HFF-Myc (cell line): Measurements from ENCODE around the gene COL26A1.

Experiments
- DNase-seq: peaks from one replicate; pipeline ENCODE4 v3.0.0-alpha.2; 2011; ENCODE audit warnings: low read depth; ENCODE audit errors: extremely low read depth
- H3K4me3 ChIP-seq: replicated peaks from 2 replicates; pipeline ENCODE4 v1.5.1; 2011; ENCODE audit warnings: low read depth, mild to moderate bottlenecking, control low read depth, low read length
- CTCF ChIP-seq: IDR thresholded peaks from 2 replicates; pipeline ENCODE4 v1.5.1; 2012; ENCODE audit warnings: mild to moderate bottlenecking, low read depth, low read length, control low read depth; ENCODE audit errors: missing control alignments

Gene COL26A1

GRCh38 chr7:101595766-101596537, 233.3 kb downstream of the COL26A1 start:
- no peak overlapping the region for H3K4me3 ChIP-seq
- no peak for TF ChIP-seq CTCF
- DNase-seq: no peak

GRCh38 chr7:101596898-101597297, 234.2 kb downstream of the COL26A1 start:
- no peak for TF ChIP-seq CTCF
- H3K4me3 ChIP-seq: no peak overlapping the region
- DNase-seq: no peak

GRCh38 chr7:101597941-101598340, 235.3 kb downstream of the COL26A1 start:
- H3K4me3 ChIP-seq: no peak overlapping the region
- DNase-seq: no peak
- TF ChIP-seq CTCF: no peak

DNA sequence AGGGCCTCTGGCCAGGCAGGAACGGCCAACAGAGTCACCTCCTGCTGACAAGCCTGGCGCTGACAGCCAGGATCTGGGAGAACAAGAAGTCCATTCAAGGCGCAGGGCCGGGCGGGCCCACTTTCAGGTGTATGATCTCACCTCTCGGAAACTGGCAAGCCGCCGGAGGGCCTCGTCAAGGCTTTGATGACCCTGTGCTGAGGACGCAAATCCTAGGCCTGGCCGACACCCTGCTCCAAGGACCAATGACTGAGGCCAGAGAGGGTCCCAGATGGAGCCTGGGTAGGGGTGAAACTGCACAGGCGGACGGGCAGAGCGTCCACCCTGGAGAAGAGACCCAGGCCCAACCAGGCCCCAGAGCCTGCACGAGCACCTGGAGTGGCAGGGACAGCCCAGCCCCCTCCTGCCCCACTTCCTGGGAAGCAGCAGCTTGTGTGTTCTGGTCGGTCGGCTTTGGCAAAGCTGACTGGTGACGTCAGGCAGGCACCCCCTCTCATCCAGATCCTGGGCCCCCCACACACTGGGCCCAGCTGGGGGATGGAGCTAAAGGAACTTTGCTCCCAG, 235.8 kb downstream of the COL26A1 start:
- no peak for DNase-seq
- H3K4me3 ChIP-seq: no peak overlapping the region

GRCh38 chr7:101598986-101599771, 236.5 kb downstream of the COL26A1 start:
- TF ChIP-seq CTCF: no peak
- no peak overlapping the region for H3K4me3 ChIP-seq
- no peak for DNase-seq

More for the DNA sequence above, 235.8 kb downstream of the COL26A1 start:
- TF ChIP-seq CTCF: no peak

DNA sequence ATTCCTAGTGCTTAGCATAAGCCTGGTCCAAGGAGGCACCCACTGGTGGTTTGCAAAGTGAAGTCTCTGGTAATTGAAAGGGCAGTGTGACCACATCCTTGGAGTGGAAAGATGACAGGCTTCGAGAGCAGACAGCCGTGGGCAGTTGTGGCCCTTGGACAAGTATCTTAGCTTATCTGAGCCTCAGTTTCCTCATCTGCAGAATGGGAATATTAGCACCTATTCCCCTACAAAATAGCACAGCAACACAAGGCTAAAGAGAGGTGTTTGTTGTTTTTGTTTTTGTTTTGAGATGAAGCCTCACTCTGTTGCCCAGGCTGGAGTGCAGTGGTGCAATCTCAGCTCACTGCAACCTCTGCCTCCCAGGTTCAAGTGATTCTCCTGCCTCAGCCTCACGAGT, 237.1 kb downstream of the COL26A1 start:
- TF ChIP-seq CTCF: no peak
- DNase-seq: no peak
- H3K4me3 ChIP-seq: no peak overlapping the region
